ENCODE results near the gene MGST3.

The MGST3 gene

GRCh38 chr1:165662186-165662585 is 31.2 kb downstream of the MGST3 start:
- Histone ChIP-seq H3K9ac (ENCODE audit: low read length) (peak overlapping the region; percentile 13), H2BK5ac (ENCODE audit: low read depth, low read length, poor library complexity, severe bottlenecking) (no peak overlapping the region), H2AK5ac (ENCODE audit: low read length, severe bottlenecking) (no peak overlapping the region), H4K8ac (ENCODE audit: low read length) (no peak overlapping the region), H3K9me3 (ENCODE audit: control insufficient read depth, low read length) (no peaks in the 10 kb centered on the region), H3K79me1 (replicated peaks; ENCODE audit: low read length, poor library complexity, severe bottlenecking) (peaks cover 7% of the 10 kb centered on the region), H2BK12ac (ENCODE audit: low read length in 2 of 2) (no peak overlapping the region), H3K27ac (ENCODE audit: low read length, poor library complexity, severe bottlenecking) (no peak overlapping the region), H3K27me3 (ENCODE audit: control insufficient read depth in 1 of 2, insufficient read depth in 1 of 2, low read length in 2 of 2) (no peaks in the 10 kb centered on the region), H3K4me1 (ENCODE audit: control insufficient read depth, insufficient read depth, low read depth, low read length) (no peaks in the 10 kb centered on the region), H3K4me3 (ENCODE audit: insufficient read depth in 1 of 2, low read depth in 1 of 2, low read length in 2 of 2) (no peak overlapping the region), H3K4ac (ENCODE audit: low read depth in 1 of 2, low read length in 2 of 2) (no peak overlapping the region), H3K14ac (ENCODE audit: low read length in 2 of 2) (no peak overlapping the region), H3K4me2 (ENCODE audit: low read length, poor library complexity, severe bottlenecking) (no peak overlapping the region), H4K91ac (ENCODE audit: low read length) (no peak overlapping the region), H2BK15ac (ENCODE audit: low read depth, poor library complexity, severe bottlenecking) (no peak overlapping the region), H2AFZ (ENCODE audit: low read depth, low read length) (no peak overlapping the region), H3K18ac (ENCODE audit: low read depth in 1 of 2, low read length in 2 of 2) (no peak overlapping the region), H3K23ac (ENCODE audit: low read length in 2 of 2) (no peak overlapping the region), H2BK120ac (ENCODE audit: low read depth, low read length) (no peak overlapping the region), H3K36me3 (ENCODE audit: control insufficient read depth in 1 of 2, insufficient read depth in 2 of 2, low read depth in 1 of 2, low read length in 2 of 2) (peaks cover 13 to 85% of the 10 kb centered on the region in 2 experiments)
- no peak for DNase-seq
- no CpG with 5 or more reads among the region's 3 CpGs for WGBS

- Histone ChIP-seq H2BK120ac (ENCODE audit: low read depth, low read length) (no peak overlapping the region), H3K23ac (ENCODE audit: low read length in 2 of 2) (no peak overlapping the region), H3K4me2 (ENCODE audit: low read length, poor library complexity, severe bottlenecking) (no peak overlapping the region), H2BK5ac (ENCODE audit: low read depth, low read length, poor library complexity, severe bottlenecking) (no peak overlapping the region), H3K36me3 (ENCODE audit: control insufficient read depth in 1 of 2, insufficient read depth in 2 of 2, low read depth in 1 of 2, low read length in 2 of 2) (peaks cover 19 to 91% of the 10 kb centered on the region in 2 experiments), H3K18ac (ENCODE audit: low read depth in 1 of 2, low read length in 2 of 2) (no peak overlapping the region), H3K9ac (ENCODE audit: low read length) (peak overlapping the region; percentile 47), H3K27ac (ENCODE audit: low read length, poor library complexity, severe bottlenecking) (no peak overlapping the region), H3K27me3 (ENCODE audit: control insufficient read depth in 1 of 2, insufficient read depth in 1 of 2, low read length in 2 of 2) (no peaks in the 10 kb centered on the region), H4K8ac (ENCODE audit: low read length) (no peak overlapping the region), H3K4ac (ENCODE audit: low read depth in 1 of 2, low read length in 2 of 2) (no peak overlapping the region), H3K9me3 (ENCODE audit: control insufficient read depth, low read length) (no peaks in the 10 kb centered on the region), H3K4me3 (ENCODE audit: insufficient read depth in 1 of 2, low read depth in 1 of 2, low read length in 2 of 2) (peak overlapping the region in 1 of 2 experiments; percentile 30), H3K14ac (ENCODE audit: low read length in 2 of 2) (no peak overlapping the region), H2AK5ac (ENCODE audit: low read length, severe bottlenecking) (no peak overlapping the region), H2BK12ac (ENCODE audit: low read length in 2 of 2) (no peak overlapping the region), H2BK15ac (ENCODE audit: low read depth, poor library complexity, severe bottlenecking) (no peak overlapping the region), H3K4me1 (ENCODE audit: control insufficient read depth, insufficient read depth, low read depth, low read length) (no peaks in the 10 kb centered on the region), H2AFZ (ENCODE audit: low read depth, low read length) (no peak overlapping the region), H3K79me1 (replicated peaks; ENCODE audit: low read length, poor library complexity, severe bottlenecking) (peaks cover 13% of the 10 kb centered on the region), H4K91ac (ENCODE audit: low read length) (no peak overlapping the region)
- peak; percentile 82 for DNase-seq
- 81% methylated on average over 5 of the region's 5 CpGs for WGBS
These were observed 35.3 kb downstream of the MGST3 start for GRCh38 chr1:165666152-165666825.

GRCh38 chr1:165668184-165668583 is 37.1 kb downstream of the MGST3 start:
- WGBS: over 99% methylated on average over 3 of the region's 3 CpGs

GRCh38 chr1:165671526-165671925 is 40.5 kb downstream of the MGST3 start:
- Histone ChIP-seq H2AK5ac (ENCODE audit: low read length, severe bottlenecking) (no peak overlapping the region), H3K4me2 (ENCODE audit: low read length, poor library complexity, severe bottlenecking) (no peak overlapping the region), H3K9me3 (ENCODE audit: control insufficient read depth, low read length) (no peaks in the 10 kb centered on the region), H3K9ac (ENCODE audit: low read length) (no peak overlapping the region), H3K14ac (ENCODE audit: low read length in 2 of 2) (no peak overlapping the region), H2AFZ (ENCODE audit: low read depth, low read length) (no peak overlapping the region), H3K18ac (ENCODE audit: low read depth in 1 of 2, low read length in 2 of 2) (no peak overlapping the region), H3K4ac (ENCODE audit: low read depth in 1 of 2, low read length in 2 of 2) (no peak overlapping the region), H2BK15ac (ENCODE audit: low read depth, poor library complexity, severe bottlenecking) (no peak overlapping the region), H4K8ac (ENCODE audit: low read length) (no peak overlapping the region), H3K79me1 (replicated peaks; ENCODE audit: low read length, poor library complexity, severe bottlenecking) (peaks cover 18% of the 10 kb centered on the region), H3K27ac (ENCODE audit: low read length, poor library complexity, severe bottlenecking) (no peak overlapping the region), H3K23ac (ENCODE audit: low read length in 2 of 2) (no peak overlapping the region), H3K27me3 (ENCODE audit: control insufficient read depth in 1 of 2, insufficient read depth in 1 of 2, low read length in 2 of 2) (no peaks in the 10 kb centered on the region), H4K91ac (ENCODE audit: low read length) (no peak overlapping the region), H3K4me1 (ENCODE audit: control insufficient read depth, insufficient read depth, low read depth, low read length) (no peaks in the 10 kb centered on the region), H2BK12ac (ENCODE audit: low read length in 2 of 2) (no peak overlapping the region), H3K4me3 (ENCODE audit: insufficient read depth in 1 of 2, low read depth in 1 of 2, low read length in 2 of 2) (no peak overlapping the region), H2BK120ac (ENCODE audit: low read depth, low read length) (no peak overlapping the region), H2BK5ac (ENCODE audit: low read depth, low read length, poor library complexity, severe bottlenecking) (no peak overlapping the region), H3K36me3 (ENCODE audit: control insufficient read depth in 1 of 2, insufficient read depth in 2 of 2, low read depth in 1 of 2, low read length in 2 of 2) (peaks cover 17 to 78% of the 10 kb centered on the region in 2 experiments)
- no CpG with 5 or more reads among the region's 2 CpGs for WGBS
- DNase-seq: no peak

More at GRCh38 chr1:165668184-165668583, 37.1 kb downstream of the MGST3 start:
- Histone ChIP-seq H3K4me3 (ENCODE audit: insufficient read depth in 1 of 2, low read depth in 1 of 2, low read length in 2 of 2) (no peak overlapping the region), H3K79me1 (replicated peaks; ENCODE audit: low read length, poor library complexity, severe bottlenecking) (peaks cover 16% of the 10 kb centered on the region), H3K9me3 (ENCODE audit: control insufficient read depth, low read length) (no peaks in the 10 kb centered on the region), H2BK15ac (ENCODE audit: low read depth, poor library complexity, severe bottlenecking) (no peak overlapping the region), H3K4ac (ENCODE audit: low read depth in 1 of 2, low read length in 2 of 2) (no peak overlapping the region), H2BK5ac (ENCODE audit: low read depth, low read length, poor library complexity, severe bottlenecking) (no peak overlapping the region), H3K27ac (ENCODE audit: low read length, poor library complexity, severe bottlenecking) (no peak overlapping the region), H3K9ac (ENCODE audit: low read length) (no peak overlapping the region), H3K36me3 (ENCODE audit: control insufficient read depth in 1 of 2, insufficient read depth in 2 of 2, low read depth in 1 of 2, low read length in 2 of 2) (peaks cover 19 to 85% of the 10 kb centered on the region in 2 experiments), H3K14ac (ENCODE audit: low read length in 2 of 2) (no peak overlapping the region), H3K4me1 (ENCODE audit: control insufficient read depth, insufficient read depth, low read depth, low read length) (no peaks in the 10 kb centered on the region), H2AFZ (ENCODE audit: low read depth, low read length) (no peak overlapping the region), H4K8ac (ENCODE audit: low read length) (no peak overlapping the region), H2BK120ac (ENCODE audit: low read depth, low read length) (no peak overlapping the region), H3K4me2 (ENCODE audit: low read length, poor library complexity, severe bottlenecking) (no peak overlapping the region), H2BK12ac (ENCODE audit: low read length in 2 of 2) (no peak overlapping the region), H4K91ac (ENCODE audit: low read length) (no peak overlapping the region), H2AK5ac (ENCODE audit: low read length, severe bottlenecking) (no peak overlapping the region), H3K23ac (ENCODE audit: low read length in 2 of 2) (no peak overlapping the region), H3K27me3 (ENCODE audit: control insufficient read depth in 1 of 2, insufficient read depth in 1 of 2, low read length in 2 of 2) (no peaks in the 10 kb centered on the region), H3K18ac (ENCODE audit: low read depth in 1 of 2, low read length in 2 of 2) (peak overlapping the region in 1 of 2 experiments; percentile 9)
- DNase-seq: no peak
